GM23338 (cell line): Measurements from ENCODE around the gene ARAP1. TPM values are rescaled to one million over a fixed set of nuclear protein-coding genes. Genes with fewer than 3 reads are reported as not detected.

ENCODE experiments used
- ATAC-seq: fragments of 200-7000 bp; cut with Tn5 transposase; 3 replicates; pipeline ENCODE4 v1.9.1; 2020
- DNase-seq: peaks from one replicate; pipeline ENCODE4 v3.0.0-alpha.2; 2015; ENCODE audit warnings: low spot score
- H2AFZ ChIP-seq: fragments of 200-600 bp; sonication (generic); 2 replicates; pipeline ENCODE4 v1.8.0; 2016; ENCODE audit warnings: antibody characterized with exemption, mild to moderate bottlenecking, moderate library complexity
- H3F3A ChIP-seq: fragments of 200-600 bp; sonication (generic); replicated peaks from 2 replicates; pipeline ENCODE4 v1.8.0; 2017; ENCODE audit warnings: antibody characterized with exemption, mixed run types, low read depth
- H3K27ac ChIP-seq: fragments of 200-600 bp; sonication (generic); 2 replicates; pipeline ENCODE4 v1.6.1; 2016; ENCODE audit warnings: low read depth
- H3K27me3 ChIP-seq: fragments of 200-600 bp; sonication (generic); 2 replicates; pipeline ENCODE4 v1.8.0; 2016; ENCODE audit warnings: mild to moderate bottlenecking, mixed run types, moderate library complexity; ENCODE audit not compliant: insufficient read depth
- H3K36me3 ChIP-seq: fragments of 200-600 bp; sonication (generic); 2 replicates; pipeline ENCODE4 v1.8.0; 2016; ENCODE audit warnings: mild to moderate bottlenecking; ENCODE audit not compliant: insufficient read depth
- H3K4me1 ChIP-seq: fragments of 200-600 bp; sonication (generic); 2 replicates; pipeline ENCODE4 v1.8.0; 2016; ENCODE audit warnings: mild to moderate bottlenecking, moderate library complexity; ENCODE audit not compliant: insufficient read depth
- H3K4me2 ChIP-seq: fragments of 200-600 bp; sonication (generic); 2 replicates; pipeline ENCODE4 v1.7.1; 2017; ENCODE audit warnings: mixed run types
- H3K4me3 ChIP-seq: fragments of 200-600 bp; sonication (generic); 2 replicates; pipeline ENCODE4 v1.6.1; 2016; ENCODE audit warnings: mixed run types
- H3K79me2 ChIP-seq: fragments of 200-600 bp; sonication (generic); replicated peaks from 2 replicates; pipeline ENCODE4 v1.8.0; 2017; ENCODE audit warnings: mild to moderate bottlenecking; ENCODE audit not compliant: insufficient read depth
- H3K9me2 ChIP-seq: fragments of 200-600 bp; sonication (generic); 2 replicates; pipeline ENCODE4 v1.8.0; 2017; ENCODE audit not compliant: insufficient read depth
- H4K20me1 ChIP-seq: fragments of 200-600 bp; sonication (generic); replicated peaks from 2 replicates; pipeline ENCODE4 v1.8.0; 2017; ENCODE audit warnings: mild to moderate bottlenecking; ENCODE audit not compliant: insufficient read depth
- H3K27ac Mint-ChIP-seq: 2 replicates; pipeline ENCODE4 v1.8.0; 2020; ENCODE audit warnings: inconsistent platforms, mild to moderate bottlenecking, moderate library complexity, mixed read lengths
- H3K27me3 Mint-ChIP-seq: 3 replicates; pipeline ENCODE4 v1.8.0; 2022; ENCODE audit warnings: low read depth, mild to moderate bottlenecking, moderate library complexity, mixed read lengths, inconsistent platforms; ENCODE audit not compliant: insufficient read depth, poor library complexity
- H3K36me3 Mint-ChIP-seq: 3 replicates; pipeline ENCODE4 v1.8.0; 2021; ENCODE audit warnings: low read depth, mild to moderate bottlenecking, inconsistent platforms, moderate library complexity, mixed read lengths
- H3K4me1 Mint-ChIP-seq: 3 replicates; pipeline ENCODE4 v1.8.0; 2020; ENCODE audit warnings: mild to moderate bottlenecking, inconsistent platforms, mixed read lengths
- H3K4me3 Mint-ChIP-seq: 3 replicates; pipeline ENCODE4 v1.8.0; 2021; ENCODE audit warnings: moderate library complexity, mild to moderate bottlenecking, inconsistent platforms, mixed read lengths
- H3K9me3 Mint-ChIP-seq: 3 replicates; pipeline ENCODE4 v1.8.0; 2020; ENCODE audit warnings: moderate library complexity, mild to moderate bottlenecking, inconsistent platforms, mixed read lengths
- CREB1 ChIP-seq: fragments of 250-450 bp; sonication (Bioruptor Pico); IDR thresholded peaks from 2 replicates; pipeline ENCODE4 v1.5.0; 2020; ENCODE audit warnings: low read depth, mild to moderate bottlenecking, moderate library complexity
- CTCF ChIP-seq, 2 experiments: fragments of 200-600 bp in 1 of 2; sonication (generic) in 1 of 2; conservative IDR thresholded peaks; 2 replicates each; pipeline versions ENCODE4 v1.5.1 to v1.6.1; 2016 to 2017; ENCODE audit warnings: antibody characterized with exemption in 2 of 2, low read depth in 2 of 2, mild to moderate bottlenecking in 2 of 2, moderate library complexity in 1 of 2
- ETS1 ChIP-seq: IDR thresholded peaks from 2 replicates; pipeline ENCODE4 v1.6.1; 2016; ENCODE audit warnings: antibody characterized with exemption
- EZH2 ChIP-seq: fragments of 200-600 bp; sonication (generic); IDR thresholded peaks from one replicate; pipeline ENCODE4 v1.8.0; 2017; ENCODE audit warnings: antibody characterized with exemption, mild to moderate bottlenecking, low read depth; ENCODE audit not compliant: unreplicated experiment
- EZH2phosphoT487 ChIP-seq: fragments of 200-600 bp; sonication (generic); IDR thresholded peaks from one replicate; pipeline ENCODE4 v1.8.1; 2018; ENCODE audit warnings: antibody characterized with exemption; ENCODE audit not compliant: unreplicated experiment
- JUNB ChIP-seq: IDR thresholded peaks from one replicate; pipeline ENCODE4 v1.6.1; 2016; ENCODE audit warnings: antibody characterized with exemption; ENCODE audit not compliant: unreplicated experiment
- NANOG ChIP-seq: IDR thresholded peaks from 2 replicates; pipeline ENCODE4 v1.6.1; 2016; ENCODE audit warnings: antibody characterized with exemption, borderline replicate concordance
- POLR2AphosphoS5 ChIP-seq: IDR thresholded peaks from 2 replicates; pipeline ENCODE4 v1.6.1; 2016; ENCODE audit warnings: antibody characterized with exemption, low read depth
- STAT1 ChIP-seq: IDR thresholded peaks from one replicate; pipeline ENCODE4 v1.6.1; 2016; ENCODE audit warnings: antibody characterized with exemption; ENCODE audit not compliant: unreplicated experiment
- ZNF331 ChIP-seq: fragments of 250-450 bp; sonication (Bioruptor Pico); IDR thresholded peaks from 2 replicates; pipeline ENCODE4 v1.5.0; 2020; ENCODE audit warnings: low read depth, mild to moderate bottlenecking, moderate library complexity
- ZNF462 ChIP-seq: fragments of 250-450 bp; sonication (Bioruptor Pico); IDR thresholded peaks from 2 replicates; pipeline ENCODE4 v1.5.0; 2020; ENCODE audit warnings: mild to moderate bottlenecking, moderate library complexity
- polyA plus RNA-seq: library from polyadenylated mRNA; unstranded; fragments of >200 nt; fragmentation: Nextera tagmentation; extraction: Ambion mirVana; gene quantifications from 2 replicates; pipeline ENCODE4 v1.2.1, GENCODE V29; 2016
- total RNA-seq: library from RNA; depleted of rRNA; stranded (reverse); fragments of >200 nt; shearing (Covaris generic); gene quantifications from 2 replicates; pipeline ENCODE4 v1.2.3, GENCODE V29; 2014

ARAP1 gene
- total and polyA plus RNA-seq, 2 experiments from 2014 or later: 24.5 to 116 TPM

GRCh38 chr11:72783144-72783905 lies 31.1 kb upstream of the ARAP1 start (continued):
- no peak for TF ChIP-seq ETS1
- TF ChIP-seq JUNB: no peak

- H3K4me1 ChIP-seq: peaks cover 15% of the 10 kb centered on the region; the same call in 1 of the 2 replicates
- no peaks in the 10 kb centered on the region for H3F3A ChIP-seq
- no peaks in the 10 kb centered on the region for H3K9me3 Mint-ChIP-seq
- H3K79me2 ChIP-seq: no peaks in the 10 kb centered on the region
- peak overlapping the region; percentile 60 for H3K4me3 ChIP-seq
- H3K27me3 Mint-ChIP-seq: peaks cover 18% of the 10 kb centered on the region
- no peak for TF ChIP-seq ZNF462 (CRISPR knock-in tag)
- no peak for TF ChIP-seq STAT1
- no peak for TF ChIP-seq POLR2AphosphoS5
- TF ChIP-seq NANOG: no peak
- no peak for TF ChIP-seq JUNB
- TF ChIP-seq CTCF (conservative IDR thresholded peaks at IDR 0.05; ENCODE audit: low read depth in 2 of 2): no peak
- TF ChIP-seq ETS1: no peak
- no peak for TF ChIP-seq CREB1 (CRISPR knock-in tag)
- no peak for TF ChIP-seq EZH2
- no peak for TF ChIP-seq EZH2phosphoT487
- TF ChIP-seq ZNF331 (CRISPR knock-in tag): no peak
- H3K27ac ChIP-seq: no peak overlapping the region
- no peaks in the 10 kb centered on the region for H3K9me2 ChIP-seq
- peaks cover 14% of the 10 kb centered on the region for H3K27me3 ChIP-seq
- ATAC-seq (peak; percentile 55), DNase-seq (peak; percentile 71)
- peak overlapping the region; percentile 86 for H3K4me2 ChIP-seq
- H3K27ac Mint-ChIP-seq: no peak overlapping the region
- peak overlapping the region; percentile 96 for H2AFZ ChIP-seq
- H3K4me1 Mint-ChIP-seq: peaks cover 33% of the 10 kb centered on the region
- H4K20me1 ChIP-seq: no peaks in the 10 kb centered on the region
- H3K36me3 ChIP-seq: no peaks in the 10 kb centered on the region
- H3K4me3 Mint-ChIP-seq: peak overlapping the region; percentile 79
- H3K36me3 Mint-ChIP-seq: no peaks in the 10 kb centered on the region; the same call in 2 of the 3 replicates
These were observed 30.1 kb upstream of the ARAP1 start for GRCh38 chr11:72782081-72782920.
